Suppressor macrophage treated with lipopolysaccharide for 1 hour (primary cell): Measurements from ENCODE around the gene SNF8.
"Not testable (repeated sequence)": the region's sequence is repeated elsewhere in the genome, so short reads cannot be mapped to it uniquely, and the experiment has no call there.

Experiments used
- DNase-seq, 3 donors: peaks; one replicate each; pipeline ENCODE4 v3.0.0-alpha.2; 2020 to 2022

SNF8 gene

GRCh38 chr17:48944515-48945260 is at the start of gene SNF8:
TSS of gene SNF8 (minus strand) at chr17:48944842. CDS start at chr17:48944734, 108 bp downstream.
- DNase-seq = peak; percentile 94 to 96 (median 96)

- DNase-seq = no peak
These were observed 49.3 kb upstream of the SNF8 start for GRCh38 chr17:48993951-48994350.

- peak in 1 of 3 donors; percentile 10 for DNase-seq
These were observed 48.7 kb upstream of the SNF8 start for GRCh38 chr17:48993305-48993704.

GRCh38 chr17:48992444-48992843 is 47.8 kb upstream of the SNF8 start:
- no peak for DNase-seq

GRCh38 chr17:48990882-48991357 is 46.3 kb upstream of the SNF8 start:
- peak in 1 of 3 donors; percentile 13 for DNase-seq

GRCh38 chr17:48989100-48989499 is 44.5 kb upstream of the SNF8 start:
- DNase-seq = peak in 1 of 3 donors; percentile 11

GRCh38 chr17:48985436-48986245 is 41.0 kb upstream of the SNF8 start:
- DNase-seq = no peak

- DNase-seq = no peak
These were observed 37.4 kb upstream of the SNF8 start for GRCh38 chr17:48981927-48982539.

- DNase-seq = no peak
These were observed 29.2 kb upstream of the SNF8 start for GRCh38 chr17:48973806-48974205.

- DNase-seq = no peak
These were observed 28.1 kb upstream of the SNF8 start for GRCh38 chr17:48972749-48973097.

- no peak for DNase-seq
These were observed 26.4 kb upstream of the SNF8 start for GRCh38 chr17:48970865-48971687.

- DNase-seq = no peak
These were observed 25.6 kb upstream of the SNF8 start for GRCh38 chr17:48970224-48970623.

- peak in 2 of 3 donors; percentile 11 to 33 for DNase-seq
These were observed 17.0 kb upstream of the SNF8 start for GRCh38 chr17:48961516-48962233.

- DNase-seq = no peak
These were observed 16.3 kb upstream of the SNF8 start for GRCh38 chr17:48960834-48961515.

- peak in 1 of 3 donors; percentile 30 for DNase-seq
These were observed 9.7 kb upstream of the SNF8 start for GRCh38 chr17:48954300-48954755.

- peak; percentile 71 to 79 (median 77) for DNase-seq
These were observed 8.3 kb upstream of the SNF8 start for GRCh38 chr17:48952904-48953303.

GRCh38 chr17:48951572-48951971 is 6.9 kb upstream of the SNF8 start:
- no peak for DNase-seq

- DNase-seq = not testable (repeated sequence)
These were observed 614 bp upstream of the SNF8 start for GRCh38 chr17:48945261-48945651.

GRCh38 chr17:48933035-48933434 is 11.6 kb downstream of the SNF8 start:
- peak in 2 of 3 donors; percentile 24 to 28 for DNase-seq

GRCh38 chr17:48930435-48930873 is 14.2 kb downstream of the SNF8 start:
- no peak for DNase-seq

GRCh38 chr17:48929812-48930165 is 14.9 kb downstream of the SNF8 start:
- DNase-seq = no peak
